Stimulated activated CD4-positive, alpha-beta T cell treated with anti-CD3 and anti-CD28 coated beads, Interleukin-15, amount 100 ng/mL, for 48 hours (primary cell): Measurements from ENCODE around the gene CDC25C.
"Not testable (repeated sequence)": the region's sequence is repeated elsewhere in the genome, so short reads cannot be mapped to it uniquely, and the experiment has no call there.

ENCODE experiments used
- DNase-seq, 2 donors: peaks; one replicate each; pipeline ENCODE4 v3.0.0-alpha.2; 2020; ENCODE audit warnings: low read depth in 2 of 2

The CDC25C gene

DNA sequence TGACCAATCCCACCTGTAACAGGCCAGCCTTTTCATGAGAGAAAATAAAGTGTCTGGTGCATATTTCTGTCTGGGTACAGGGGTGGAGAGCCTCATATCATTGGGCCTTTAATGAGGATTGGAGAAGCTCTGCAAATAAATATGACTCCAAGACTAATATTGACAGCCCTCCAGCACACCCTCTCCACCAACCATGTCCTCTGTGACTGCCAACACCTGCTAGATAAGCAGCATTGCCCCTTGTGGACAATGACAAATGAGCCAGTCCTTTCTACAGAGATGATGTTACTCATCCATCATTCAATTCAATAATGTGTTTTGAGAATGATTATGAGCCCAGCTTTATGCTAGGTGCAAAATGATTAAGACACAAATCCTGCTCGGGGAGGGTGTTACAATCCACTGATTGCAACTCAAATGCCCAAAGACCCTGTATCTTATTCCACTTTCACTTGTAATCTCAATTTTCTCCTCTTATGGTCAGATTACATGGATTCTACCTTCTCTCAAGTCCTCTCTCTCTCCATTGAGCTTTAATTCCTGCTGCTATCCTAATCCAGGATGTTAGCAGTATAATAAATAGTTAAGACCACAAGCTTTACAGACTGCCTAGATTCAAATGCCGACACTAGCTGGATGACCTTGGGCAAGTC is 55.1 kb downstream of the CDC25C start:
- DNase-seq = no peak

DNA sequence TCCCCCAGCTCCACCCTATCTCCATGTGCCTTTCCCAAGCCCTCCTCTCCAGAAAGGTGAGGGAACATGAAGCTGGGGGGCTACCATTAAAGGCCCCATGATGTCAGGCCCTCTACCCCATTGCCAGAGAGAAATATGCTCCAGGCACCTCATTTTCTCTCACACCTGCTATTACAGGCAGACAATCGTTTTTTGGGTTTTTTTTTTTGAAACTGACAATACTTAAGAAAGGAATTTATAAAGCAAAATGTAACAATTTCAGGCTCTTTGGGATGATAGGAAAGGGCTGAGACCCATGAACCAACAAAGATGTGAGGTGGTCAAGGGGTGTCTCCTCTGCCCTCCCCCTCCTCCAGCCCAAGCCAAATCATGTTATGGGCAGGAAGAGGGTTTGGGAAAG is 55.7 kb downstream of the CDC25C start:
- DNase-seq = no peak

DNA sequence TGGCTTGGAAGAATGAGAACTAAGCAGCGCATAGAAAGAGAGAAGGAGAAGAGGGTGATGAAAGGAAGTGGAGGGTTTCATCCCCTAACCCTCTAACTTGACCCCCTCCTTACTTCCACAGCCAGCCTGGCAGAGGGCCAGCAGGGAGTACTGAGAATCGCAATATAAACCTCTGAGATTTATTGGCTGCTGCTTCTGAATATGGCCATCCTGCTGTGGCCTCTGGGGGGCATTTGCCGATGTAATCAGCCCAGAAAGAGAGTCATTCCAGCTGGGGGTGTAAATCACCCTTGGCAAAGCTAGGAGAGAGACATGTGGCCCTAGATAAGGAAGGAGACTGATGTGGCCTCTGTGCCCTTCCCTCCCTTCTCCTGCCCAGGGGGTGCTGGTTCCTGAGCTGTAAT is 56.2 kb downstream of the CDC25C start:
- DNase-seq = no peak

DNA sequence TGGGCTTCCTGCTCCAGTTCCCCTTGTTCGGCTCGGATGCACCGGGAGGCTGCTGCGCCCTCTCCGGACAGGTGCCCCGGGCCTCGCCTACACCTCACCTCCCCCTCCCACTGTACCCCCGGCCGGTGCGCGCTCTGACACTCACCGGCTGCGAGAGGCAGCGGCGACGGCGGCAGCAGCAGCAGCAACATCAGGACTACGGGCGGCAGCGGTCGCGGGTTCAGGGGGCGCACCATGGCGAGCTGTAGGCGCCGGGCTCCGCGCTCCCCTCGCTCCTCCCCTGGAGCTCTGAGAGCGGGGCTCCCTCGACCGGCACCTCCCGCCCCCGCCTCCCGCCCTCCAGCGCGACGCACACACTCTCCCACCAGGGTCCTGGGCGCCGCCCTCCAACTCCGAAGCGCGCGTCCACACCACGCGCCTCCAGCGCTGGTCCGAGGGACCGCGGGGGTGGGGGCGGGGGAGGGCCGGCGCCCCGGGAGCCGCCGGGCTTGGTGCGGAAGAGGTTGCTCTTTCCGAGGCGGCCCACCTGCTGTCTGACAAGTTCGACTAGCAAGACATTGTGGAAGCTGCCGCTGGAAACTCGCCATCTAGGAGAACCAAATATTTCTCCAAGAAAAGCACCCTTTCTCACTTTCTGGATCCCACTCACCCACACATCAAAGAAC is 57.3 kb downstream of the CDC25C start, which contains the start of gene GFRA3:
GFRA3 (minus strand) TSS at position 433 of the 665 bp plus-strand sequence; CDS start at position 236, 197 bp downstream.
- DNase-seq = no peak

DNA sequence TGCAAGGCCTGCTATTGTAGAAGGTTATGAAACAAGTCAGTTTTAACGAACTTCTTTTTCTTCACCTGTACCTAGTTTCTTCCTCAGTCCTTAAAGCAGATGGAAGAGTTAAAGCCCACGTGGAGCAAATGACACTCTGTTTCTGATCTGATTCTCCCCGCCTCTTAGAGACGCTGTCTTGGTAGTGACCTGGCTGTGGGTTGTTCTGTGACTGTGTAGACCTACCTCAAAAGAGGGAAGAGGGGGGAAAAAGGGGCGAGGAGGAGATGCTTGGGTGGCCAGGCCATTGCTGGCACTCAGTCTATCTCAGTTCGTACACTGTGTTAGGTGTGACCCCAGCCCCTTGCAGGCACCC is 57.8 kb downstream of the CDC25C start:
- DNase-seq = no peak

DNA sequence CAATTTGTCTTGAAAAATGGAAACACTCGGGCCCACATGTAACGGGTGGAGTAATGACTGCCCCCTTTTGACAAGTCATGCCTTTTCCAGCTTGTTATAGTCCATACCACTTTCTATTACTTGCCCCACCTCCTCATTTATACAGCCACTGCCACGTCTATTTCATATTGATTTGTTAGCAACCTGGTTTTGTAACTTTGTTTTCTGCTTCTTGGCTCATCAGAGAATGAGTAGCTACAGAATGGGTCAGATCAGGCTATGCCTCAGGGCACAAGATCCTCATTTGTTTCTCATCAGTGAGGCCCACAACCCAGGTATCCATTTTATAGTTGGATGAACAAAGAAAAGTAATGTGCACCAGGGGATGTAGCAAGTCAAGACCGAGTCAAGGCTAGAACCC is 58.9 kb downstream of the CDC25C start:
- DNase-seq = no peak

DNA sequence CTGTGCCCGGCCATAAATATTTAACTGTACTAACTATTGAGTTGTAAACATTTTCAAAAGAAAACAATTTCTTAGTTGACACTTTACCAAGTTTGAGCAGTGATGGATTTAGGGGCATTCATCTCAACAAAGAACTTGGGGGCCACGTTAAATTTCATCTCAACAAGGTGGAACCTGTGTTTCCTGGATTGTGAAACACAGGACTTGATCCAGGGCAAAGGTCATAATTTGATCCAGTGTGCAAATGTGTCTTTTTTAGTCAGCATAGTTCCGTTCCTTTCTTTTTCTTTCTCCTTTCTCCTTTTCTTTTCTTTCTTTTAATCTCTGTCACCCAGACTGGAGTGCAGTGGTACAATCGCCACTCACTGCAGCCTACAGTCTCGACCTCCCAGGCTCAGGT is 60.3 kb downstream of the CDC25C start:
- no peak for DNase-seq

DNA sequence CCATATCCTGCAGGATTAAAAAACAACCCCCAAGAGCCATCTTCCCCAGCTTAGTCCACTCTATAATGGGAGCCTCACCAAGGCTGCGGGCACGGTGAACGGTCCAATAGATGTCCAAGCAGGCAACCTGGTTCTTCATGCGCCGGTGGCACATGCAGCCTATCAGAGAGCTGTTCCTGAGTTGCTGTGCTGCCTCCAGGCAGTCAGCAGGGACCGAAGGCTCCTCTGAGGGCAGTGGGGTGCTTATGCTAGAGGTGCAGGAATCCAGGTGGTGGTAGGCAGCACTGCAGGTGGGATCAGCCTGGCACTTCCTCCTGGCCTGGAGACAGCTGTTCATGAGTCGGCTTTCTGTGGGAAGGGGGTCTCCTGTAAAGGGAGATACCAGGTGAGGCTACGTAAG is 67.4 kb downstream of the CDC25C start:
- no peak for DNase-seq

DNA sequence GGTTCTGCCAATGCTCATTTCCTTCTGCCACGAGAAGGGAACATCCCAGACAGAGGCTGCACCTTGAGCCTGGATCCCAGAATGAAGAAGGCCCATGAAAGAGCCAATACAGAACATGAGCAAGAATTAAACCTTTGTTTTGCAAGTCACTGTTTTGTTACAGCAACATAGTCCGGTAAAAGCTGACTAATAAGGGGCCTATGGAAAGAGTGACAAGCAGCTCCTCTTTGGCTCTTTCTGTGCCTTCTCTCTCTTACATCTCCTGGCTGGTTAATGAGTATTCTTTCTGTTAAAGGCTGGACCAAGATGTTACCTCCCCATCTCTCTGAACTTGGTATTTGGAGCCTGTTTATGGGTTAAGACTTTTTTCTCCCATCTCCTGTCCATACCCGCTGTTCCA is 68.0 kb downstream of the CDC25C start:
- DNase-seq = no peak

DNA sequence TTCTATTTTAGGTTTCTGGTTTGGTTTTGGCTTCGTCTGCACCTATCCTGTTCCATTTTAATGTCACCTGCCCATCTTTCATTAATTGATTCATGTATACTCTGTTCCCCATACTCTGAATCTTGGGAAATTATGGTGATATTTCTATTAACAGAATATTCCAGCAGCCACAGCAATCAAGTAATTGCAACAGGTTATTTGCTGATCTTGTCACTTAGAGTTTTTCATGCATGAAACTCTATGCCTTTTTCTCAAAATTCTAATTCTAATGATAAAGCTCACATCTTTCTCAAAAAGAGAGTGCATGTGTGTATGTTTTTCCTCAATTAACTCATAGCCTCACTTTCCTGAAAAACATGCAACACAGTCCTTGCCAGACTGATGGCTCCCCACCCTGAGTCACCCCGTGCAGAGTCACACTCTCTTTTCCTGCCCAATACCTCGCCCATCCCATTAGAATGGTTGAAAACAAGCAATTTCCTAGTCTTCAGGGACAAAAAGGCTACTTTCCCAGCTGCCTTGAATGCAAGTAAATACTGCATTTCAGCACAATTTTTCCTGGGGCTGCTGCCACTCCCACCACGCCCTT is 72.8 kb downstream of the CDC25C start:
- DNase-seq = no peak

DNA sequence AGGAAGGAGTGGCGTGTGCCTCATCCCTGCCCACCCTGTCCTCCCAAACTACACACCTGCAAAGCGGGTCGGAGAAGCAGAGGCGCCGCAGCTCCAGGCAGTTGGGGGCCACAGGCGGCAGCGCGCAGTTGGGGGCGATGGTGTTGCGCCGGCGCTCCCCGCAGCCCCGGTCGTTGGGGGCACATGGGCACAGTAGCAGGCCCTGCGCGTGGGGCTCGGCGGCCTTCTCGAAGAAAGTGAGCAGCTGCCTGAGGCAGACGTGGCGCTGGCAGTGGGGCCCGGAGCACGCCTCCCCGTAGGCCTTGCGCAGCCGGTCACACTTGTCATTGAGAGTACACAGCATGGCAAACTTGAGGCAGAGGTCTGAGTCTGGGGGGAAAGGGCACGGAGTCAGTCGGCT is 74.0 kb downstream of the CDC25C start:
- DNase-seq = no peak

DNA sequence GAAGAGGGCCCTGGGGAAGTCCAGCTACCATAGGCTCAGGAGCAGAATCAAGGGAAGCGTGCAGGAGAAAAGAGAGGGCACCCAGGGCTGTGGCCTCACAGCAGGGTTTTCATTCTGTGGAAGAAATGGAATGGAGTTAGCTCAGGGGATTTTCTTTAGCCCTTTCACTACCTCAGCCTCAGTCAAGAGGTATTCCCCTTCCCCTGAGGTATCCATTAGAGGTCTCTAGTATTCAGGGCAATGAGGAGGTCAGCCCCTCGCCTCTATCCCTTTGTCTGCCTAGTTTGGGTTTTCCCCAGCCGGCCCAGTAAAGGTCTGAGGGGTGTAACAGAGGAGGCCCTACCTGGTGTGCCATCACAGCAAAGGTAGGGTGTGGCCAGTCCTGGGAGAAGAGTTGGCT is 78.7 kb downstream of the CDC25C start:
- DNase-seq = no peak

DNA sequence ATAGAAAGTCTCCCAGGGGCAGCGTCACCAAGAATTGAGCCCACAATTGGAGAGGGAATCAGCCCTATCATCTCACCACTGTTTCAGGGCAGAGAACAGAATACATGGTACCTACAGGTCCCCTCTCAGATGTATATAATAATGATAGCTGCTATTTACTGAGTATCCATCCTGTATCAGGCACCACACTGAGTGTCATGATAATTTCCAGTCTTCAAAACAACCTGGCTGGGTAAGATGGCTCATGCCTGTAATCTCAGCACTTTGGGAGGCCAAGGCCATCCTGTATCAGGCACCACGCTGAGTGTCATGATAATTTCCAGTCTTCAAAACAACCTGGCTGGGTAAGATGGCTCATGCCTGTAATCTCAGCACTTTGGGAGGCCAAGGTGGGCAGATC is 83.8 kb downstream of the CDC25C start:
- DNase-seq = not testable (repeated sequence)

DNA sequence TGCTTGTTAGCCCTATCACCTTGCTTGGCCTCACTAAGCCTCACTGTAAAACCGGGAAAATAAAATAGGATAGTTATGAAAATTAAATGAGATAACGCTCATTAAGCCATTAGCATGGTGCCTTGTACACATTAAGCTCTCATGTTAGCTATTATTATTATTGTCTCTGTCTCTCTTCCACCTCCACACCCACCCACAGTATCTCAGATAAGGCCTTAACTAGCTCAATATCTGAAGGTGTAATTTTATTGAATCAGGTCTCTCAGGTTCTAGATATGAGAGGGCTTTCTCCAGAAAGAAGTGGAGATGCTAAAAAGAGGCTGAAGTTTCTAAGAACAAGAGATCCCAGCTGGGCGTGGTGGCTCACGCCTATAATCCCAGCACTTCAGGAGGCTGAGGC is 84.8 kb downstream of the CDC25C start:
- no peak for DNase-seq

DNA sequence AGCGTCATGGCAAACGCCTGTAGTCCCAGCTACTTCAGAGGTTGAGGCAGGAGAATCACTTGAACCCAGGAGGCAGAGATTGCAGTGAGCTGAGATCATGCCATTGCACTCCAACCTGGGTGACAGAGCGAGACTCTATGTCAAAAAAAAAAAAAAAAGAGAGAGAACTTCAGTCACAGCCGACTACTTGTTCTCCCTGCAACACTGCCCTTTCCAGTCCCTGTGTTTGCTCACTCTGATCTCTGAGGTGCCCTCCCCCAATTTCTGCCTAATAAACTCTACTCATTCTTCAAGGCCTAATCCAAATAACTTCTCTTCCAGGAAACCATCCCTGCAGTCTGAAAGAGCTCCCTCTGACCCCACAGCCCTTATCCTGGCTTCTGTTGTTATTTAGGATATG is 85.3 kb downstream of the CDC25C start:
- no peak for DNase-seq

DNA sequence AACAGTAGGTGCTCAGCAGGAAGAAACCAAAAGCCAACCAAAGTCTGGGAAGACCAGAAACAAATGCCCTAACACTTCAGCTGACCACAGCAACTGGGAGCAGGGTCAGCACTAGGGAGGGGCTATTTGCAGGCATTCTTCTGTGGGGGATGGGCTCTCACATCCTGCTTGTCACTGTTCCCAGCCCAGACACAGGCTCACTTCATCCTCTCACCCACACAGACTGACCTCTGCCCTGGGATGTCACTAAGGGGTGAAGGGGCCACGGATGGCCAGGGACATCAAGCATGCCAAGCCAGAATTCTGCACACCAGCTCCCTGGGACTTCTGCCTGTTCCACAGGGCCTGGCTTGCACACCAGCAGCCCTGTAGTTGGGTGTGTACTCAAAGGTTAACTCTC is 85.9 kb downstream of the CDC25C start:
- DNase-seq = no peak

DNA sequence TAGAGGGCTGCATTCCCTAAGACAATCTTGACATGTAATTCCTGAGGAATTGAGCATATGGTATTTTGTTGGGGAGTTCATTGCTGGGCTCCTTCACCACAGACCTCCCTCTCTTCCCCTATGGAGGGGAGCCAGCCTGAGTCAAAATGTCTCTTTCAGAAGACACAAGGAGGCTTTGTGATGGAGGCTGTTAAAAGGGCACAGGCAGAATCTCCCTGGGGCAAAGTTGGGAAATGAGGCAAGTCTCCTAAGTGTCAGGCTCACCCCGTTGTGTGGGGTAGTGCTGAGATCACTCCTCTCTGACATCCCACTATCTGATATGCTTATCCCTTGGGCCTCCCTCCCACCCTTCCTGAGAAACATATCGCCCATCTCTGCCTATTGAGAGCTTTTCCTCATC is 87.8 kb downstream of the CDC25C start:
- DNase-seq = no peak

DNA sequence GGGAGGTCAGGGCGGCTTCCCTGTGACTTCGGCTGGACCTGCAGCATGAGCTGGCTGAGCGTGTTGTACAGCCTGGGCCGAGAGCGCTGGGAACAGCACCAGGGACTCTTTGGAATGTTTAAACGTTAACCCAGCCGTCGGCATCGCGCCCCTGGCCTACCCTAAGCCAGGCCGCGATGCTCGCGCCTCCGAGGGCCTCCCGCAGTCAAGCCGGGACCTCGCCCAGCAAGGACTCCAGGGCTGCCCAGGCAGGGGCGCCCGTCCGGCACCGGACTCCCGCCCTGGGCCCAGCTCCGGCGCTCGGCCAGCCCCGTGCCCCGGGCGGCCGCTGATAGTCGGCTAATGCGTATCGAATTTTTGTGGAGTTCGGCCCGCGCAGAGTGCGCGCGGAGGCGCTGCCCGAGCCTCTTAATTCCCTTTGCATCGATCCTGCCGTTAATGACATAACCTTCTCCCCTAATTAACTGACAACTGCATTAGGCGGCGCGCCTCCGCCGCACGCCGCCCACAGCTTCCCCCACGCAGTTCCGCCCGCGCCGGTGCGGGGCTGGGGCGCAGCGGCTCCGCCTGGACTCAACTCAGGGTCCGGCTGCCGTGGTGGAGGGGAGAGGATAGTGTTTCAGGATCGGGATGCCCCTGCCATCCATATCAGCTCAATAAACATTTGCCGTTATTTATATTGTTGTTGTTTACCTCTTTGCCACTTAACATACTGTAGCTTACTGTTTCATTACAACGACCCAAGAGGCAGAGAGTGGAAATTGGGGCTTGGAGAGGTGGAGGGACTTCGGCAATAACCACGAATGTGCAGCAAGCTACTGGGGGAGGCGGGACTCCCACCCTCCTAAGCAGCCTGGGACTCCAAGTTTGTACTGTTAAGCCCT is 89.7 kb downstream of the CDC25C start:
- DNase-seq = no peak

DNA sequence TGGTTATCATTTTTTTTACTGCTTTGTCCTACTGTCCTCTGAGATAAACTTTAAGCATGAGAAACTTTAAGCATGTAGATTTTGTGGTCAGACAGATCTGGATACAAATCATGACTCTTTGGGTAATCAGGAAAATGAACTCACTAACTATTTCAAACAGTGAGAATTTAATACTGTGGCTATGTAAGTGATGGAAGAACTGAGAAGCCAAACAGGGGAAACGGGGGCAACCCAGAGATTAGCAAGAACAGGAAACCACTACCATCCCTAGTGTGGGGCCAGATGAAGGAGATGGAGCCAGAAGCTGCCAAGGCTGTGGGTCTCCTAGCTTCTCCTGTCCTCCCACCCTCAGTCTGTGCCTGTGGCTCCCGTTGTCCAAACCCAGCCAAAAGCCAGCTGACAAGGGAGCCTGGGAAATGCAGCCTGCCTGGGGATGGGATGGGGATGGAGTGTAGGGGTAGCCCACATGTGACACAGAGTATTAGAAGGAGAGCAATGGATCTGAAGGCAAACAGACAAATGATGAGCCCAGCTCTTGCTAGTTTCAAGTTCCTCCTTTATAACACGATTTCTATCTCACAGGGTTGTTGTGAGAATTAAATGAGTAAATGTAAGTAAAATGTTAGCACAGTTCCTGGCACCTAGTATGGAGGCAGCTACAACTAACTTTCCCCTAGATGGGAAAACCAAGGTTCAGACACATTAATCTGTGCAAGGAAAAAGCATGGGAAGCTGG is 90.8 kb downstream of the CDC25C start:
- DNase-seq = no peak

DNA sequence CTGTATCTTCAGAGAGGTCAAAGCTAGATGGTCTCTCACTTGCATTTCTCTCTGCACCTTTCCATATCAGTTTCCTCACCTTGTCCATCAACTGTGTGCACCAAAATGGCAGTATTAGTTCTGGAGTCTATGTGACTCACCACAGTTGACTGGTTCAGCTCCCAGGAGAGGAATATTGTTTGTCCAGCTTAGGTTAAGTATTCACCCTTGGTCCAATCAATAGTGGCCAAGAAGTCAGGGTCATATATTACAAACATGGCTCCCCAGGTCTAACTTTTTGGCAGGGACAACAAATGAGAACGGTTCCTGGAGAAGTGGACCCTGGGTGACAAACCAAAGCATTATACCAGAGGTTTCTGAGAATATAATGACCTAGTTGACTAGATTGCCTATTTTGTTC is 93.6 kb downstream of the CDC25C start:
- no peak for DNase-seq
